Gastrocnemius medialis (tissue), 4 donors: ENCODE data around the gene PTGR3.
A peak's percentile ranks its signal among the peaks of the same experiment; 100 is the strongest.

Experiments
- CTCF ChIP-seq, 5 experiments: fragments of 450-650 bp in 3 of 5; fragments of 200-600 bp in 2 of 5; sonication (generic) in 2 of 5; IDR thresholded peaks in 4 of 5; conservative IDR thresholded peaks in 1 of 5; 1 replicate in 4 of 5; 2 replicates in 1 of 5; pipeline ENCODE4 v1.5.1; 2016 to 2019; ENCODE audit warnings: antibody characterized with exemption in 5 of 5, mild to moderate bottlenecking in 3 of 5, moderate library complexity in 3 of 5
- POLR2A ChIP-seq, 2 donors: fragments of 450-650 bp; IDR thresholded peaks; one replicate each; pipeline ENCODE4 v1.6.1; 2017; ENCODE audit warnings: antibody characterized with exemption in 2 of 2, mild to moderate bottlenecking in 2 of 2, moderate library complexity in 2 of 2

GRCh38 chr18:75170022-75170789 is 38.7 kb downstream of the PTGR3 start:
- TF ChIP-seq CTCF (IDR thresholded peaks at IDR 0.05 in 4 of 5, conservative IDR thresholded peaks at IDR 0.05 in 1 of 5) = peak in 4 of 5 experiments; percentile 6 to 24 (median 16)
- TF ChIP-seq POLR2A (IDR thresholded peaks at IDR 0.05) = no peak
